Smooth muscle cell (in vitro differentiated cells): Measurements from ENCODE around the gene MAN1A1. TPM values are rescaled to one million over a fixed set of nuclear protein-coding genes. Genes with fewer than 3 reads are reported as not detected.
A peak's percentile ranks its signal among the peaks of the same experiment; 100 is the strongest.

Source experiments
- DNase-seq: peaks from one replicate; lab custom pipeline; 2025; ENCODE audit not compliant: unreplicated experiment; lab: John Stamatoyannopoulos, UW
- H2AFZ ChIP-seq: fragments of 200-600 bp; sonication (generic); 2 replicates; pipeline ENCODE4 v1.6.0; 2016; ENCODE audit warnings: antibody characterized with exemption, low read depth, mild to moderate bottlenecking
- H3F3A ChIP-seq: fragments of 200-600 bp; sonication (generic); 2 replicates; pipeline ENCODE4 v1.6.0; 2017; ENCODE audit warnings: antibody characterized with exemption, low read depth
- H3K27ac ChIP-seq: fragments of 200-600 bp; sonication (generic); 2 replicates; pipeline ENCODE4 v1.5.1; 2016; ENCODE audit warnings: low read depth, mild to moderate bottlenecking
- H3K27me3 ChIP-seq: fragments of 200-600 bp; sonication (generic); 2 replicates; pipeline ENCODE4 v1.6.1; 2016; ENCODE audit warnings: low read depth, mild to moderate bottlenecking
- H3K36me3 ChIP-seq: fragments of 200-600 bp; sonication (generic); 2 replicates; pipeline ENCODE4 v1.5.1; 2016; ENCODE audit warnings: low read depth
- H3K4me1 ChIP-seq: fragments of 200-600 bp; sonication (generic); 2 replicates; pipeline ENCODE4 v1.5.1; 2016; ENCODE audit warnings: low read depth
- H3K4me2 ChIP-seq: fragments of 200-600 bp; sonication (generic); 2 replicates; pipeline ENCODE4 v1.6.0; 2016; ENCODE audit warnings: mild to moderate bottlenecking
- H3K4me3 ChIP-seq: fragments of 200-600 bp; sonication (generic); 2 replicates; pipeline ENCODE4 v1.5.1; 2016; ENCODE audit warnings: mild to moderate bottlenecking
- H3K79me2 ChIP-seq: fragments of 200-600 bp; sonication (generic); 2 replicates; pipeline ENCODE4 v1.6.0; 2016; ENCODE audit warnings: low read depth, mild to moderate bottlenecking
- H3K9ac ChIP-seq: fragments of 200-600 bp; sonication (generic); 2 replicates; pipeline ENCODE4 v1.6.0; 2016; ENCODE audit warnings: low read depth
- H3K9me3 ChIP-seq: fragments of 200-600 bp; sonication (generic); replicated peaks from 2 replicates; pipeline ENCODE4 v1.5.1; 2016; ENCODE audit warnings: low read depth
- H4K20me1 ChIP-seq: fragments of 200-600 bp; sonication (generic); 2 replicates; pipeline ENCODE4 v1.6.0; 2016; ENCODE audit warnings: low read depth
- CTCF ChIP-seq: fragments of 200-600 bp; sonication (generic); IDR thresholded peaks from 2 replicates; pipeline ENCODE4 v1.5.1; 2017; ENCODE audit warnings: borderline replicate concordance, mild to moderate bottlenecking, antibody characterized with exemption; ENCODE audit not compliant: insufficient read depth, poor library complexity, severe bottlenecking
- WGBS: methylation state at CpG from one replicate; pipeline ENCODE4 v1.1.7; 2016; ENCODE audit warnings: low lambda C conversion rate; 5-methylcytosine and 5-hydroxymethylcytosine counted together
- polyA plus RNA-seq: library from polyadenylated mRNA; unstranded; fragments of >200 nt; fragmentation: Nextera tagmentation; extraction: Ambion mirVana; gene quantifications from 2 replicates; pipeline ENCODE4 v1.2.1, GENCODE V29; 2016
- total RNA-seq: library from RNA; depleted of rRNA; stranded (reverse); fragments of >200 nt; gene quantifications from 2 replicates; pipeline ENCODE4 v1.2.3, GENCODE V29; 2014

The MAN1A1 gene
- total and polyA plus RNA-seq, 2 experiments from 2014 or later = 57.1 to 127 TPM

- Histone ChIP-seq H3K4me3 (peak overlapping the region; percentile 4), H3K9ac (peak overlapping the region; percentile 63), H2AFZ (peak overlapping the region; percentile 52), H3K27me3 (no peaks in the 10 kb centered on the region), H3K4me2 (peak overlapping the region; percentile 75), H3K36me3 (no peaks in the 10 kb centered on the region), H3K27ac (peak overlapping the region; percentile 92), H3F3A (no peaks in the 10 kb centered on the region), H3K4me1 (peaks cover 15% of the 10 kb centered on the region), H3K9me3 (no peaks in the 10 kb centered on the region), H4K20me1 (no peaks in the 10 kb centered on the region), H3K79me2 (no peaks in the 10 kb centered on the region)
- no peak for TF ChIP-seq CTCF
- WGBS = 30% methylated on average over 2 of the region's 2 CpGs
- DNase-seq = no peak
Measured at GRCh38 chr6:119129968-119130484, 219.5 kb downstream of the MAN1A1 start.

GRCh38 chr6:119129148-119129967 is 220.2 kb downstream of the MAN1A1 start:
- Histone ChIP-seq H3K4me3 (peak overlapping the region; percentile 4), H3K36me3 (no peaks in the 10 kb centered on the region), H3K79me2 (no peaks in the 10 kb centered on the region), H4K20me1 (no peaks in the 10 kb centered on the region), H3K27ac (peak overlapping the region; percentile 92), H3K9ac (peak overlapping the region; percentile 63), H3K9me3 (no peaks in the 10 kb centered on the region), H3K27me3 (no peaks in the 10 kb centered on the region), H2AFZ (peak overlapping the region; percentile 39), H3K4me2 (peak overlapping the region; percentile 75), H3F3A (no peaks in the 10 kb centered on the region), H3K4me1 (peaks cover 15% of the 10 kb centered on the region)
- DNase-seq = no peak
- TF ChIP-seq CTCF = peak; percentile 88
- WGBS = 17% methylated on average over 4 of the region's 4 CpGs

GRCh38 chr6:119128252-119128912 is 221.2 kb downstream of the MAN1A1 start:
- WGBS = 43% methylated on average over 2 of the region's 2 CpGs
- Histone ChIP-seq H3K27me3 (no peaks in the 10 kb centered on the region), H3F3A (peaks cover 7% of the 10 kb centered on the region), H3K79me2 (no peaks in the 10 kb centered on the region), H3K27ac (peak overlapping the region; percentile 92), H3K4me2 (peak overlapping the region; percentile 75), H3K36me3 (no peaks in the 10 kb centered on the region), H2AFZ (no peak overlapping the region), H3K4me3 (no peak overlapping the region), H3K9me3 (no peaks in the 10 kb centered on the region), H3K4me1 (peaks cover 15% of the 10 kb centered on the region), H4K20me1 (no peaks in the 10 kb centered on the region), H3K9ac (no peak overlapping the region)
- no peak for TF ChIP-seq CTCF
- no peak for DNase-seq
